Measurements from ENCODE around the gene YIF1A. TPM values are rescaled to one million over a fixed set of nuclear protein-coding genes. Genes with fewer than 3 reads are reported as not detected.
"Not testable (repeated sequence)": the region's sequence is repeated elsewhere in the genome, so short reads cannot be mapped to it uniquely, and the experiment has no call there.

The YIF1A gene
- polyA plus RNA-seq, 1 donor = 48.9 TPM

- DNase-seq (ENCODE audit: low read depth) = no peak
These were observed 37.5 kb upstream of the YIF1A start for GRCh38 chr11:66326261-66327111.

DNA sequence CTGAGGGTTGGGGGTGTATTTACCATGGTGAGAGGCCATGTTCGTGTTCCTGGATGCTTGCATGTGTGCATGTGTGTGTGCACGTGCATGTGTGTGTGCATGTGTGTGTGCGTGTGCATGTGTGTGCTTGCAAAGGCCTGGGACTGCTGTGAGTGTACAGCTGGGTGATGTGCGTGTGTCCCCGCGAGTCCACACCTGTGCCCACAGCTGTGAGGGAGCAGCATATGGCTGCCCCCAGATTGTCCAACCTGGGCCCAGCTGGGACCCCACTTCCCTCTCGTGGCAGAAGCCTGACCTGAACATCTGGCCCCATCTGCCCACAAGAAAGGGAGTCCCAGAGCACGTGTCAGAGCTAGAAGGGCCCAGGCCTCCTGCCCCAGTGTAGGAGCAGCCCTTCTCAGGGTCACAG lies 36.3 kb upstream of the YIF1A start:
- no peak for DNase-seq (ENCODE audit: low read depth)

DNA sequence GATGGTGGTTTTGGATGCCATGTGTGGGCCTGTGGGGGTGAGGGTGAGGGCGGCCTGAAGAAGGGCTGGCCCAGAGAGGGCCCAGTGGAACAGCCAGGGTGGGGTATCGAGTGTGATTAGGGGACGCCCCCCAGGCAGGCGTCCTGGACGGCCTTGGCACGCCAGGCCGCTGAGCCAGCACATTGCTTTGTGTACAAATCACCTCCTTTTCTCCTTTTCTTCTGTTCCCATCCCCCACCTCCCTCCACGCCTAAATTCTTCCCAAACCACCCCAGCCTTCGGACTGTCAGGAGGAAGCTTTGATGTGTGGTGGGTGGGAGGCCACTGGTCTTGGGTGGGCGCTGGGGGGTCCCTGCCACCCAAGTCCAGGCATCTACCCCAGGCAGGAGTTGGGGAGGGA lies 35.7 kb upstream of the YIF1A start:
- no peak for DNase-seq (ENCODE audit: low read depth)

GRCh38 chr11:66323684-66324083 lies 34.7 kb upstream of the YIF1A start:
- DNase-seq (ENCODE audit: low read depth) = no peak

- DNase-seq (ENCODE audit: low read depth) = no peak
These were observed 33.9 kb upstream of the YIF1A start for GRCh38 chr11:66322732-66323427.

- no peak for DNase-seq (ENCODE audit: low read depth)
These were observed 32.7 kb upstream of the YIF1A start for GRCh38 chr11:66321606-66322005.

- not testable (repeated sequence) for DNase-seq (ENCODE audit: low read depth)
These were observed 31.8 kb upstream of the YIF1A start for GRCh38 chr11:66320748-66321147.

DNA sequence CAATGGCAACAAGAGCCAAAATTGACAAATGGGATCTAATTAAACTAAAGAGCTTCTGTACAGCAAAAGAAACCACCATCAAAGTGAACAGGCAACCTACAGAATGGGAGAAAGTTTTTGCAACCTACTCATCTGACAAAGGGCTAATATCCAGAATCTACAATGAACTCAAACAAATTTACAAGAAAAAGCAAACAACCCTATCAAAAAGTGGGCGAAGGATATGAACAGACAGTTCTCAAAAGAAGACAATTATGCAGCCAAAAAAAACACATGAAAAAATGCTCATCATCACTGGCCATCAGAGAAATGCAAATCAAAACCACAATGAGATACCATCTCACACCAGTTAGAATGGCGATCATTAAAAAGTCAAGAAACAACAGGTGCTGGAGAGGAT lies 31.3 kb upstream of the YIF1A start:
- not testable (repeated sequence) for DNase-seq (ENCODE audit: low read depth)

- no peak for DNase-seq (ENCODE audit: low read depth)
These were observed 29.6 kb upstream of the YIF1A start for GRCh38 chr11:66318600-66318970.

- DNase-seq (ENCODE audit: low read depth) = no peak
These were observed 29.0 kb upstream of the YIF1A start for GRCh38 chr11:66317723-66318599.

GRCh38 chr11:66317322-66317722 lies 28.4 kb upstream of the YIF1A start:
- DNase-seq (ENCODE audit: low read depth) = no peak

DNA sequence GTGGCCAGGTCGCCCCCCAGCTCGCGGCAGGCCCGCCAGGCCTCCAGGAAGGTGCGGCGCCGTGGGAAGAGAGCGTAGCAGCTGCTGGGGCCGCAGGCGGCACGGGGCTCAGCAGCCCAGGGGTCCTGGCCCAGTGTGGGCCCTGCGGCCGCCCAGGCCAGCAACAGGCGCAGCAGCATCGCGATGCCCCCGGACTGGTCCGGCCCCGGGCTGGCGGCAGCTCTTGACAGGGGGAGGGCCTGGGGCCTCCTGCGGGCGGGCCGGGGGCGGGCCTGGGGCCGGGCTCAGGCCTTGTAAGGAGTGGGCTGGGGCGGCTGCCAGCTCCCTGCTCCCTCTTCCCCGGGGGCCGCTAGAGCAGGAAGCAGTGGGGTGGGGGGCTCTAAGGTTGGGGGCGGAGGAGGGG lies 27.9 kb upstream of the YIF1A start, which contains the start of gene CD248:
Gene CD248 (minus strand): TSS at position 196 of the 403 bp plus-strand sequence. CDS start 17 bp downstream, at position 179.
- no peak for DNase-seq (ENCODE audit: low read depth)

DNA sequence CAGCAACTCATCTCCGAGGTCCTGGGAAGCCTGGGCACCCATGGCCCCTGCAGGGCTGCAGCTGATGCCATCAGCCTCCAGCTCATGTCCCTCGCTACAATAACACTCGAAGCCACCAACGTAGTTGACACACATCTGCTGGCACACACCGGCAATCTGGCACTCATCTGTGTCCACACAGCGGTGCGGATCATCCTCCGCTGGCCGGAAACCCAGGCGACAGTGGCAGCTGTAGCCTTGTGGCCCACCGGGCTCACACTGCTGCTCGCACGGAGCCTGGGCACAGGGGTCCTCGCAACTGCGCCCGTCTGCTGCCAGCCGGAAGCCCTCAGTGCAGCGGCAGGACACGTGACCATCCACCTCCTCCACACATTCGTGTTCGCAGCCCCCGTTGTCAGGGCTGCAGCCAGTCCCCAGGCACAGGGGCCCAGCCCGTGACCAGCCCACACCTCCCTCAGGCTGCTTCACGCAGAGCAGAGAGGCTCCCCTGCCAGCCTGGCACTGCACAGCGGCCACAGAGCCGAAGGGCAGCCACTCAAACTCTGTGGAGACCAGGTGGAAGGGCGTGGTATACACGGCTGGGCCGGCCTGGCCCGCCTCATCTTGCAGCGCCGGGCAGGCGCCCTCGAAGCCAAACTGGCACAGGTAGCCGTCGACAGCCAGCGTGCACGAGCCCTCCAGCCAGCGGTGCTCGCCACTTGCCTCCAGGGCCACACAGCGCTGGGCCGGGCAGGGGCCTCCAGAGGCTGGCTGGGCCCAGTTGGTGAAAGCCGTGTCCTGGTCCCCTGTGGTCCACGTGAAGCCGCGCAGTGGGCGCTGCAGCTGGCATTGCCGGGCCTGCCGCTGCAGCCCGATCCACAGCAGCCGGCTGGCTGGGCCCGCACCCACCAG lies 27.2 kb upstream of the YIF1A start:
- DNase-seq (ENCODE audit: low read depth) = no peak

DNA sequence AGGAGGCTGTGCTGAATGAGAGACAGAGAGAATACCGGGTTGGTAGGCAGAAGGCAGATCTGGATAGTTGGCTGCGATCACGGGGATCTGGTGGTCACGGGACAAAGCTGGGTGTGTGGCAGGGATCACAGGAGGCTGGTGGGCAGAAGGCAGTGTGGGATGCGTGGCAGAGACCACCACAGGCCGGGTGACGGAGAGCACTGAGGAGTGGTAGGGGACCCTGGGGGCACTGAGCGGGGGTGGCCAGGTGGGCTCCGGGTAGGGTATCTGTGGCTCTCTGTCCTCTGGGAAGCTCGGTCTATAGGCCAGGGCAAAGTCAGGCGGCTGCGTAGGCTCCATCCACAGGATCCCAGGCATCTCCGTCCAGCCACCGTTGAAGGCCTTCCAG lies 26.5 kb upstream of the YIF1A start:
- no peak for DNase-seq (ENCODE audit: low read depth)

DNA sequence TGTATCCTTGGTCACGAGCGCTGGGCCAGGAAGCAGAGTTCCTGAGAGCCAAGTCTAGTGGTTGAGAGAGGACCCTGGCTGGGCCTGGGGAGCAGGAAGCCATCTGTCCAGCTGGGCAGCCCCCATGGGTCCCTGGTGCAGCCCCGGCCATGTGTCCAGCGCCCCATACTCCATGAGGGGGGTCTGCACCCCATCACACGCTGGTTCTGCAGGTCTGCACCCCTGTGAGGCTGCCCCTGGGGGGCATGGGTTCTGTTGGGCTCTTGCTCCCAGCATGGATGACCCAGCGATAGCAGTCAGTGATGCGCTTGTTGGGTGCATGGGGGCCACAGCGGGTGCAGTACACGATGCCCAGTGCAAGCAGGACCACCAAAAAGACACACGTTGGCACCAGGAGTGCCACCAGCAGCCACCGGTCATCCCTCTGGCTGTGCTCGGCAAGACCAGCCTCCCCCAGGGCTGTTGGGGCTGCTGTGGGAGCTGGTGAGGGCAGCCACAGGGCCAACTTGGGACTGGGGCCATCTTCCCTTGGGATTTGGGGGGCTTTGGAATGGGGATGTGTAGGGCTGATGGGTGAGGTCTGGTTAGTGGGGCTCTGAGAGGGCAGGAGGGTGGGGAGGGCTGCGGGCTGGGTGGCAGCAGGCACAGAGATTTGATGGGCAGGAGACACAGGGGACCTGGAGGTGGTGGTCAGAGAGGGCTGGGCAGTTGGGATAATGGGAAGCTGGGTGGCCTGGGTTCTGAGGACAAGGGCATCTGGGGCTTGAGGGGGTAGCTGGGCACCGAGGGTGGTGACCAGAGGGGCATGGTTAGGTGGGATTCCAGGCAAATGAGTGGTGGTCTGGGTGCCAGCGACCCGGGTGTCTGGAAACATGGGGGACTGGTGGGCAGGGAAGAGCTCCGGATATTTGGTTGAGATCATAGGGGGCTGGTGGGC lies 25.9 kb upstream of the YIF1A start:
- DNase-seq (ENCODE audit: low read depth) = no peak

- DNase-seq (ENCODE audit: low read depth) = no peak
These were observed 25.2 kb upstream of the YIF1A start for GRCh38 chr11:66314186-66314501.

- peak; percentile 57 for DNase-seq (ENCODE audit: low read depth)
These were observed 24.6 kb upstream of the YIF1A start for GRCh38 chr11:66313321-66314185.

DNA sequence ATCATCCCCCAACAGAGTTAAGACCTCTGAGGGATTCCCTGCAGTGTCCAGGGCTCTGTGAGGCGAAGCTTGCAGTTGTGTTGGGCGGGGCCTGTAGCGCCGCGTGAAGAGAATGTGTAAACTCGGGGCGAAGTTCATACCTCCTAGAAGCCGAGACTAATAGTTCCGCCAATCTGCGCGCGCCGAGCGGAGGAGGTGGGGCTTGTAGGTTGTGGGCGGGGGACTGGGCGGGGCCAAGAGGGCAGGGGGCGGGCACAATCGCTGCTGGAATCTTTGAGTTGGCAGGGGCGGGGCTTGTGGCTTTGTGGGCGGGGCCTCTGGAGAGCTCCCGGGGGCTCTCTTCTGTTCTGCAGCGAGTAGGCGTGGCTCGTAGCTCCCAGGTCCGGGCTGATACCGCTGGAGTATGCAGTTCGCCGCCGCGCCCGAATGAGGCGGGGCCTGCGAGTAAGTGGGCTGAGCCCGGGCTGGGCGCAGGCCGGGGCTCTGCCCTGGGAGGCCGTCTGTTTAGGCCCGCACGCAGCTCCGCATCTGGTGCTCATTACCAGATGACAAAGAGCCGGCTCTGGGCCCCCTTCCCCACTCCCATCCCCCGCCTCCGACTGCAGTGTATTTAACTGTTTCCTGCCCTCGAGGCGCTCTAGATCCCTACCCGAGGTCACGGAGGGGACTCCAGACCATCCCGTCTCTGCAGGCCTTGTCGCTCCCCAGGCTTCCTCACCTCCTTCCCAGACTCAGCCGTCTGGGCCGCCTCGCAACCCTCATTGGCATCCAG lies 23.8 kb upstream of the YIF1A start:
- peak; percentile 95 for DNase-seq (ENCODE audit: low read depth)
